HG02870 (cell line): Measurements from ENCODE around the gene GPRIN2.
"Not testable (repeated sequence)": the region's sequence is repeated elsewhere in the genome, so short reads cannot be mapped to it uniquely, and the experiment has no call there.

ENCODE experiments used
- ATAC-seq: cut with Tn5 transposase; IDR thresholded peaks from one replicate; pipeline ENCODE4 v1.9.1; 2021; ENCODE audit warnings: mild to moderate bottlenecking, moderate library complexity; ENCODE audit not compliant: unreplicated experiment

Gene GPRIN2

GRCh38 chr10:46538717-46539426 is 17.6 kb downstream of the GPRIN2 start:
- ATAC-seq, result no peak

GRCh38 chr10:46538155-46538554 is 18.3 kb downstream of the GPRIN2 start:
- no peak for ATAC-seq

- ATAC-seq, result no peak
These were observed 19.1 kb downstream of the GPRIN2 start for GRCh38 chr10:46537309-46537708.

GRCh38 chr10:46536781-46537180 is 19.7 kb downstream of the GPRIN2 start:
- no peak for ATAC-seq

GRCh38 chr10:46536171-46536570 is 20.3 kb downstream of the GPRIN2 start:
- no peak for ATAC-seq

- ATAC-seq, result no peak
These were observed 21.5 kb downstream of the GPRIN2 start for GRCh38 chr10:46534828-46535524.

GRCh38 chr10:46532256-46532655 is 24.2 kb downstream of the GPRIN2 start:
- not testable (repeated sequence) for ATAC-seq

- no peak for ATAC-seq
These were observed 25.9 kb downstream of the GPRIN2 start for GRCh38 chr10:46530249-46531186.

- ATAC-seq, result not testable (repeated sequence)
These were observed 26.7 kb downstream of the GPRIN2 start for GRCh38 chr10:46529742-46530141.

GRCh38 chr10:46528675-46529615 is 27.5 kb downstream of the GPRIN2 start:
- no peak for ATAC-seq

GRCh38 chr10:46528171-46528671 is 28.2 kb downstream of the GPRIN2 start:
- no peak for ATAC-seq

GRCh38 chr10:46527241-46527811 is 29.1 kb downstream of the GPRIN2 start:
- no peak for ATAC-seq

- no peak for ATAC-seq
These were observed 29.8 kb downstream of the GPRIN2 start for GRCh38 chr10:46526682-46527038.

GRCh38 chr10:46525824-46526681 is 30.4 kb downstream of the GPRIN2 start:
- ATAC-seq, result no peak

- ATAC-seq, result no peak
These were observed 31.2 kb downstream of the GPRIN2 start for GRCh38 chr10:46525177-46525823.

GRCh38 chr10:46524472-46525176 is 31.8 kb downstream of the GPRIN2 start:
- ATAC-seq, result no peak

GRCh38 chr10:46523962-46524471 is 32.4 kb downstream of the GPRIN2 start:
- ATAC-seq, result no peak
